Stomach smooth muscle (tissue), 2 donors: Measurements from ENCODE around the gene ALG9.

Experiments used
- H3K27ac ChIP-seq: one replicate; pipeline ENCODE4 v1.7.0; 2013; ENCODE audit warnings: mild to moderate bottlenecking, low read length, inconsistent platforms
- H3K27me3 ChIP-seq, 2 donors: one replicate each; pipeline ENCODE4 v1.7.0; 2013; ENCODE audit warnings: low read length in 2 of 2; ENCODE audit not compliant: insufficient read depth in 2 of 2, control insufficient read depth in 1 of 2
- H3K36me3 ChIP-seq, 2 donors: one replicate each; pipeline ENCODE4 v1.7.0; 2013; ENCODE audit warnings: low read length in 2 of 2; ENCODE audit not compliant: control insufficient read depth in 2 of 2, insufficient read depth in 2 of 2
- H3K4me1 ChIP-seq: one replicate; pipeline ENCODE4 v1.7.0; 2013; ENCODE audit warnings: low read length; ENCODE audit not compliant: control insufficient read depth, insufficient read depth
- H3K4me3 ChIP-seq, 2 donors: one replicate each; pipeline ENCODE4 v1.7.0; 2013; ENCODE audit warnings: low read length in 2 of 2
- H3K9ac ChIP-seq, 2 donors: one replicate each; pipeline ENCODE4 v1.7.0; 2013; ENCODE audit warnings: low read length in 2 of 2, mild to moderate bottlenecking in 1 of 2
- H3K9me3 ChIP-seq, 2 donors: one replicate each; pipeline ENCODE4 v1.7.0; 2013; ENCODE audit warnings: low read length in 2 of 2; ENCODE audit not compliant: control insufficient read depth in 2 of 2
- donor health status: healthy.
- donor health status: Pancreatic carcinoma.

Gene ALG9

GRCh38 chr11:111870886-111871692 is at the start of gene ALG9:
ALG9 (minus strand) TSS chr11:111871581; CDS start chr11:111871482, 99 bp downstream.
- peak within 1 kb of the TSS; percentile 80 to 90 for H3K4me3 ChIP-seq
- peak within 1 kb of the TSS; percentile 85 for H3K9ac ChIP-seq
- H3K36me3 ChIP-seq = peaks cover 9 to 18% of the 10 kb centered on the region in 2 donors
- peak within 1 kb of the TSS; percentile 78 for H3K27ac ChIP-seq
- no peaks in the 10 kb centered on the region for H3K4me1 ChIP-seq
- H3K27me3 ChIP-seq = no peaks in the 10 kb centered on the region
- no peaks in the 10 kb centered on the region for H3K9me3 ChIP-seq

- Histone ChIP-seq H3K36me3 (no peaks in the 10 kb centered on the region), H3K27me3 (no peaks in the 10 kb centered on the region), H3K9ac (no peak overlapping the region), H3K4me1 (peaks cover 31% of the 10 kb centered on the region), H3K4me3 (no peak overlapping the region), H3K9me3 (no peaks in the 10 kb centered on the region), H3K27ac (no peak overlapping the region)
These were observed 49.5 kb upstream of the ALG9 start for GRCh38 chr11:111920908-111921307.

GRCh38 chr11:111918390-111919256 is 47.2 kb upstream of the ALG9 start, which contains the start of gene C11orf52:
C11orf52 (plus strand) TSS chr11:111918913; CDS start chr11:111918973, 60 bp downstream.
- Histone ChIP-seq H3K9me3 (no peaks in the 10 kb centered on the region), H3K4me1 (peaks cover 18% of the 10 kb centered on the region), H3K9ac (no peak within 1 kb of the TSS), H3K27ac (no peak within 1 kb of the TSS), H3K4me3 (no peak within 1 kb of the TSS), H3K27me3 (no peaks in the 10 kb centered on the region), H3K36me3 (no peaks in the 10 kb centered on the region)

- Histone ChIP-seq H3K4me3 (no peak overlapping the region), H3K27ac (no peak overlapping the region), H3K36me3 (no peaks in the 10 kb centered on the region), H3K9ac (no peak overlapping the region), H3K9me3 (no peaks in the 10 kb centered on the region), H3K4me1 (peaks cover 16% of the 10 kb centered on the region), H3K27me3 (no peaks in the 10 kb centered on the region)
These were observed 46.4 kb upstream of the ALG9 start for GRCh38 chr11:111917788-111918187.

GRCh38 chr11:111917312-111917711 is 45.9 kb upstream of the ALG9 start:
- Histone ChIP-seq H3K9me3 (no peaks in the 10 kb centered on the region), H3K9ac (no peak overlapping the region), H3K27ac (no peak overlapping the region), H3K4me3 (no peak overlapping the region), H3K27me3 (no peaks in the 10 kb centered on the region), H3K36me3 (no peaks in the 10 kb centered on the region), H3K4me1 (peaks cover 11% of the 10 kb centered on the region)

- no peak overlapping the region for H3K27ac ChIP-seq
- no peak overlapping the region for H3K4me3 ChIP-seq
- H3K36me3 ChIP-seq = no peaks in the 10 kb centered on the region
- no peaks in the 10 kb centered on the region for H3K27me3 ChIP-seq
- no peak overlapping the region for H3K9ac ChIP-seq
- peaks cover 14% of the 10 kb centered on the region for H3K4me1 ChIP-seq
- no peaks in the 10 kb centered on the region for H3K9me3 ChIP-seq
These were observed 45.4 kb upstream of the ALG9 start for GRCh38 chr11:111916768-111917167.

GRCh38 chr11:111913997-111914396 is 42.6 kb upstream of the ALG9 start:
- Histone ChIP-seq H3K9ac (peak overlapping the region; percentile 86 to 93), H3K9me3 (no peaks in the 10 kb centered on the region), H3K27me3 (no peaks in the 10 kb centered on the region), H3K36me3 (peaks cover 1 to 2% of the 10 kb centered on the region in 2 donors), H3K27ac (peak overlapping the region; percentile 94), H3K4me3 (peak overlapping the region; percentile 66 to 83), H3K4me1 (peaks cover 40% of the 10 kb centered on the region)

GRCh38 chr11:111913031-111913861 is 41.9 kb upstream of the ALG9 start:
- H3K27me3 ChIP-seq = no peaks in the 10 kb centered on the region
- peak overlapping the region; percentile 66 to 83 for H3K4me3 ChIP-seq
- H3K9me3 ChIP-seq = no peaks in the 10 kb centered on the region
- peak overlapping the region; percentile 94 for H3K27ac ChIP-seq
- H3K4me1 ChIP-seq = peaks cover 43% of the 10 kb centered on the region
- peak overlapping the region; percentile 86 to 93 for H3K9ac ChIP-seq
- H3K36me3 ChIP-seq = peaks cover 2 to 10% of the 10 kb centered on the region in 2 donors

GRCh38 chr11:111912535-111912934 is 41.2 kb upstream of the ALG9 start, which contains the start of gene HSPB2:
HSPB2 (plus strand) TSS chr11:111912734; CDS start chr11:111912830, 96 bp downstream.
- no peaks in the 10 kb centered on the region for H3K27me3 ChIP-seq
- peak within 1 kb of the TSS; percentile 94 for H3K27ac ChIP-seq
- H3K9ac ChIP-seq = peak within 1 kb of the TSS; percentile 86 to 93
- peak within 1 kb of the TSS; percentile 81 to 83 for H3K4me3 ChIP-seq
- H3K4me1 ChIP-seq = peaks cover 43% of the 10 kb centered on the region
- H3K36me3 ChIP-seq = peaks cover 2 to 14% of the 10 kb centered on the region in 2 donors
- no peaks in the 10 kb centered on the region for H3K9me3 ChIP-seq
